ENCODE results near the gene NPHP4.

The NPHP4 gene

DNA sequence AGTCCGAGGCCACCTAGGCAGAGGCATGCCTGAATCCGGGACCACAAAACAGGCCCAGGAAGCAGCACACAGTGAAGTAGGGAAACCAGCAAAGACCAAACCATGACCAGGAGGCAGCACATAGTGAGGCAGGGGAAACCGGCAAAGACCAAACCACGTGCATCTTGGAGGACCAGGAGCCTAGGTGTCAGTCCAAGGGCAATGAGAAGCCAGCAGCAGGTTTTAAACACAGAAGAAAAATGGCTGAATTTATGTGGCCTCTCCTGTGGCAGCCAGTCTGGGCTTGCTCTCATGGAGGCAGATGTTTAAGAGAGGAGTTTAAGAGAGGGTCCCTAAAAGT is 42.5 kb downstream of the NPHP4 start:
- TF ChIP-seq ZNF8 (CRISPR knock-in tag; IDR thresholded peaks at IDR 0.05) (no peak), ISL1 (CRISPR knock-in tag; IDR thresholded peaks at IDR 0.05) (no peak), ARNTL (CRISPR knock-in tag; IDR thresholded peaks at IDR 0.05; ENCODE audit: borderline replicate concordance, low read depth) (no peak), SNAI2 (CRISPR knock-in tag; IDR thresholded peaks at IDR 0.05) (no peak)
- no peak for ATAC-seq

DNA sequence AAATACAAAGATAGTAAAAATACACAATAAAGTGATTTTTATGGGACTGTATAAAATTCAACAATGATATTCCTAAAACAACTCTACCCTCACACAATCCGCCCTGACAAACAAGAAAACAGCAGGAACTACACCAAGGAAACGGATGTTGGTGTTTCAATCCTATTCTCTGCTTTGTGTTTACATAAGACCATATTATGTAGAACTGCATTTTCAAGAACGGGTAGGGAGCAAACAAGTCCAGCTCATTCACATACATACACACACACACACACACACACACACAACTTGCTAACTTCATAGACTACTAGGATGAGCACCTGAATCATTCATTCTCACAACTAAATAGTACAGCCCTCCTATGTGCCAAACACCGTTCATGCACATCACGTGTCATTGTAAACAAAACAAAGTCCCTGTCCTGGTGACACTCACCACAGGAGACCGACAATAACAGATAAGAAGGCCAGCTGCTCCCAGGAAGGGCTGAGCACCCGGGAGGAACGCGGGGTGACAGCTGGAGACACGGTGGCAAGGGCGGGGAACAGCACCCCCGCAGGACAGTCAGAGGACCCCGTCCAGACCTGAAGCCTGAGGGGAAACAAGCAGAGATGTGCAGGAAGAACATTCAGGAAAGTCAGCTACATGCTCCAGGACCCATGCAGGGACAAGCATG is 43.0 kb downstream of the NPHP4 start:
- TF ChIP-seq RARB (CRISPR knock-in tag; IDR thresholded peaks at IDR 0.05) (no peak), ESRRG (CRISPR knock-in tag; IDR thresholded peaks at IDR 0.05) (no peak), POU6F1 (CRISPR knock-in tag; IDR thresholded peaks at IDR 0.05; ENCODE audit: borderline replicate concordance, low read depth) (no peak), ZFP30 (CRISPR knock-in tag; IDR thresholded peaks at IDR 0.05) (no peak), ZFP3 (CRISPR knock-in tag; IDR thresholded peaks at IDR 0.05) (no peak), OSR1 (CRISPR knock-in tag; IDR thresholded peaks at IDR 0.05) (no peak), BACH2 (CRISPR knock-in tag; IDR thresholded peaks at IDR 0.05; ENCODE audit: borderline replicate concordance) (no peak), GLIS3 (CRISPR knock-in tag; IDR thresholded peaks at IDR 0.05) (no peak), TOX (CRISPR knock-in tag; IDR thresholded peaks at IDR 0.05; ENCODE audit: borderline replicate concordance) (no peak), CSRNP3 (CRISPR knock-in tag; IDR thresholded peaks at IDR 0.05) (no peak), ARNTL (CRISPR knock-in tag; IDR thresholded peaks at IDR 0.05; ENCODE audit: borderline replicate concordance, low read depth) (no peak), ZNF565 (CRISPR knock-in tag; conservative IDR thresholded peaks at IDR 0.05; ENCODE audit: low read depth) (no peak), ZNF8 (CRISPR knock-in tag; IDR thresholded peaks at IDR 0.05) (no peak), PPARA (CRISPR knock-in tag; IDR thresholded peaks at IDR 0.05; ENCODE audit: borderline replicate concordance) (no peak), ZNF70 (CRISPR knock-in tag; IDR thresholded peaks at IDR 0.05) (no peak), TCF4 (CRISPR knock-in tag; IDR thresholded peaks at IDR 0.05; ENCODE audit: borderline replicate concordance) (no peak)
- TF ChIP-seq, protein P1, sequence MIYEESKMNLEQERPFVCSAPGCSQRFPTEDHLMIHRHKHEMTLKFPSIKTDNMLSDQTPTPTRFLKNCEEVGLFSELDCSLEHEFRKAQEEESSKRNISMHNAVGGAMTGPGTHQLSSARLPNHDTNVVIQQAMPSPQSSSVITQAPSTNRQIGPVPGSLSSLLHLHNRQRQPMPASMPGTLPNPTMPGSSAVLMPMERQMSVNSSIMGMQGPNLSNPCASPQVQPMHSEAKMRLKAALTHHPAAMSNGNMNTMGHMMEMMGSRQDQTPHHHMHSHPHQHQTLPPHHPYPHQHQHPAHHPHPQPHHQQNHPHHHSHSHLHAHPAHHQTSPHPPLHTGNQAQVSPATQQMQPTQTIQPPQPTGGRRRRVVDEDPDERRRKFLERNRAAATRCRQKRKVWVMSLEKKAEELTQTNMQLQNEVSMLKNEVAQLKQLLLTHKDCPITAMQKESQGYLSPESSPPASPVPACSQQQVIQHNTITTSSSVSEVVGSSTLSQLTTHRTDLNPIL (CRISPR knock-in tag; IDR thresholded peaks at IDR 0.05; ENCODE audit: low read depth), result no peak
- TF ChIP-seq, protein P2, sequence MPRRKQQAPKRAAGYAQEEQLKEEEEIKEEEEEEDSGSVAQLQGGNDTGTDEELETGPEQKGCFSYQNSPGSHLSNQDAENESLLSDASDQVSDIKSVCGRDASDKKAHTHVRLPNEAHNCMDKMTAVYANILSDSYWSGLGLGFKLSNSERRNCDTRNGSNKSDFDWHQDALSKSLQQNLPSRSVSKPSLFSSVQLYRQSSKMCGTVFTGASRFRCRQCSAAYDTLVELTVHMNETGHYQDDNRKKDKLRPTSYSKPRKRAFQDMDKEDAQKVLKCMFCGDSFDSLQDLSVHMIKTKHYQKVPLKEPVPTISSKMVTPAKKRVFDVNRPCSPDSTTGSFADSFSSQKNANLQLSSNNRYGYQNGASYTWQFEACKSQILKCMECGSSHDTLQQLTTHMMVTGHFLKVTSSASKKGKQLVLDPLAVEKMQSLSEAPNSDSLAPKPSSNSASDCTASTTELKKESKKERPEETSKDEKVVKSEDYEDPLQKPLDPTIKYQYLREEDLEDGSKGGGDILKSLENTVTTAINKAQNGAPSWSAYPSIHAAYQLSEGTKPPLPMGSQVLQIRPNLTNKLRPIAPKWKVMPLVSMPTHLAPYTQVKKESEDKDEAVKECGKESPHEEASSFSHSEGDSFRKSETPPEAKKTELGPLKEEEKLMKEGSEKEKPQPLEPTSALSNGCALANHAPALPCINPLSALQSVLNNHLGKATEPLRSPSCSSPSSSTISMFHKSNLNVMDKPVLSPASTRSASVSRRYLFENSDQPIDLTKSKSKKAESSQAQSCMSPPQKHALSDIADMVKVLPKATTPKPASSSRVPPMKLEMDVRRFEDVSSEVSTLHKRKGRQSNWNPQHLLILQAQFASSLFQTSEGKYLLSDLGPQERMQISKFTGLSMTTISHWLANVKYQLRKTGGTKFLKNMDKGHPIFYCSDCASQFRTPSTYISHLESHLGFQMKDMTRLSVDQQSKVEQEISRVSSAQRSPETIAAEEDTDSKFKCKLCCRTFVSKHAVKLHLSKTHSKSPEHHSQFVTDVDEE (CRISPR knock-in tag; IDR thresholded peaks at IDR 0.05), result no peak
- ATAC-seq, result no peak

GRCh38 chr1:5948681-5949005 is 43.6 kb downstream of the NPHP4 start:
- ATAC-seq, result no peak
- TF ChIP-seq, protein P2 (CRISPR knock-in tag; IDR thresholded peaks at IDR 0.05), result no peak
- TF ChIP-seq ZNF565 (CRISPR knock-in tag; conservative IDR thresholded peaks at IDR 0.05; ENCODE audit: low read depth), result no peak
- no peak for TF ChIP-seq ZC3H10 (CRISPR knock-in tag; IDR thresholded peaks at IDR 0.05)
- no peak for TF ChIP-seq OSR1 (CRISPR knock-in tag; IDR thresholded peaks at IDR 0.05)
